ENCODE measurements around the gene SEMA5B. TPM values are rescaled to one million over a fixed set of nuclear protein-coding genes. Genes with fewer than 3 reads are reported as not detected.

The SEMA5B gene
- total RNA-seq, 1 experiment from 2014 or later: 9.4 TPM

GRCh38 chr3:122864498-122864897 is 163.1 kb downstream of the SEMA5B start:
- no peak overlapping the region for H2BK20ac ChIP-seq (ENCODE audit: low read depth, low read length, poor library complexity, severe bottlenecking)
- no peak overlapping the region for H3K14ac ChIP-seq (ENCODE audit: insufficient read depth, low read length)

More at GRCh38 chr3:122864498-122864897, 163.1 kb downstream of the SEMA5B start:
- Histone ChIP-seq H3K23ac (ENCODE audit: insufficient read length, low read depth, low read length) (no peak overlapping the region), H3K18ac (ENCODE audit: insufficient read length, low read depth, low read length) (no peak overlapping the region), H2AK5ac (ENCODE audit: insufficient read length, low read length) (no peak overlapping the region), H3K9me3 (ENCODE audit: control insufficient read depth, low read depth, low read length) (no peaks in the 10 kb centered on the region), H4K8ac (replicated peaks; ENCODE audit: insufficient read length, low read depth, low read length) (no peak overlapping the region), H3T11ph (ENCODE audit: low read length) (no peak overlapping the region), H2AFZ (ENCODE audit: low read length) (no peak overlapping the region), H2BK15ac (ENCODE audit: low read depth, low read length) (no peak overlapping the region), H2BK120ac (ENCODE audit: low read depth, low read length, poor library complexity, severe bottlenecking) (no peak overlapping the region), H2BK5ac (ENCODE audit: insufficient read length, low read length) (no peak overlapping the region), H3K79me1 (ENCODE audit: insufficient read depth, low read depth, low read length, poor library complexity, severe bottlenecking) (no peaks in the 10 kb centered on the region), H4K91ac (ENCODE audit: insufficient read length, low read depth, low read length) (no peak overlapping the region), H3K4me2 (ENCODE audit: insufficient read depth, insufficient read length, low read length) (no peak overlapping the region), H3K4me1 (ENCODE audit: insufficient read depth, low read length) (no peaks in the 10 kb centered on the region), H3K79me2 (ENCODE audit: insufficient read depth, low read length) (no peaks in the 10 kb centered on the region), H3K27me3 (ENCODE audit: insufficient read depth, low read length) (no peaks in the 10 kb centered on the region), H3K9ac (ENCODE audit: extremely low read depth, insufficient read length, low read length) (no peak overlapping the region), H3K4ac (ENCODE audit: low read depth, low read length) (no peak overlapping the region), H4K5ac (ENCODE audit: insufficient read length, low read depth, low read length) (no peak overlapping the region), H2BK12ac (ENCODE audit: insufficient read length, low read depth, low read length) (no peak overlapping the region), H3K56ac (ENCODE audit: insufficient read length, low read depth, low read length) (no peak overlapping the region), H4K20me1 (ENCODE audit: control insufficient read depth, insufficient read depth, insufficient read length) (no peaks in the 10 kb centered on the region), H3K23me2 (ENCODE audit: insufficient read length, low read depth, low read length, poor library complexity, severe bottlenecking) (no peaks in the 10 kb centered on the region), H3K27ac (ENCODE audit: insufficient read length, low read depth, low read length) (no peak overlapping the region)
- H3K9me3 Mint-ChIP-seq: no peaks in the 10 kb centered on the region
- no peak for DNase-seq
- no peak for TF ChIP-seq CTCF (conservative IDR thresholded peaks at IDR 0.05)
- no peaks in the 10 kb centered on the region; a peak in 1 of 7 replicates for H3K36me3 Mint-ChIP-seq (ENCODE audit: insufficient read depth in 1 of 3, low read depth in 3 of 3)
- H3K4me1 Mint-ChIP-seq: peaks cover 3% of the 10 kb centered on the region in 2 experiments
- H3K27ac Mint-ChIP-seq: no peak overlapping the region; a peak in 1 of 7 replicates
- H3K27me3 Mint-ChIP-seq (ENCODE audit: low read depth): no peaks in the 10 kb centered on the region
- H3K4me3 Mint-ChIP-seq: no peak overlapping the region

All from H9 (cell line).